Measurements from ENCODE around the gene SAFB. TPM values are rescaled to one million over a fixed set of nuclear protein-coding genes. Genes with fewer than 3 reads are reported as not detected.

SAFB gene
- polyA plus RNA-seq, 1 of the 3 experiments (the other 2 are of a cell fraction), result 90.0 TPM

DNA sequence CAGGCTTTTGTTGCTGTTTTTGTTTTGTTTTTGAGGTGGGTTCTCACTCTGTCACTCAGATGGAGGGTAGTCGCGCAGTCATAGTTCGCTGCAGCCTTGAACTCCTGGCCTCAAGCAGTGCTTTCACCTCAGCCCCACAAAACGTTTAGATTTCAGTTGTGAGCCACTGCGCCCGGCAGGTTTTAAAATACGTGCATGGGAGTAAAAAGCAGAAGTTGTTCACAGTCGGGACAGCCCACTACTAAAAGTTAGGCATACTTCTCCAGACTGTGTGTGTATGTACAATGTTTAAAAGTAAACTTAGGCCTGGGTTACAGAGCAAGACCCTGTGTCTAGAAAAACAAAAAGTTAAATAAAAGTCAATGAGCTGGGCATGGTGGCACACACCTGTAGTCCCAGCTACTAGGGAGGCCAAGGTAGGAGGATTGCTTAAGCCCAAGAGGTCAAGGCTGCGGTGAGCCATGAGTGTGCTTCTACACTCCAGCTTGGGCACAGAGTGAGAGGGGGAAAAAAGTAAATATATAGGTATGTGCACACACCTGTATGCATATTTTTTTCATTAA lies 6.1 kb downstream of the SAFB start:
- TF ChIP-seq FOXM1 (IDR thresholded peaks at IDR 0.05; ENCODE audit: low read depth) (no peak), TAF1 (IDR thresholded peaks at IDR 0.05; ENCODE audit: borderline replicate concordance, low read depth, low read length) (no peak), USF2 (IDR thresholded peaks at IDR 0.05; ENCODE audit: borderline replicate concordance, low read depth, low read length) (no peak), MXI1 (IDR thresholded peaks at IDR 0.05; ENCODE audit: low read depth, low read length) (no peak)
- peaks cover 2% of the 10 kb centered on the region for H3F3A ChIP-seq (replicated peaks; ENCODE audit: insufficient read depth)
- H3K4me2 ChIP-seq, result no peak overlapping the region
- CTCF ChIA-PET, result interaction anchor here (0.8 kb wide), 1 partner anchor 44 kb away, joined by 3 read pairs; no protein-coding TSS in a partner anchor
- no peak overlapping the region for H3K4me3 ChIP-seq (ENCODE audit: low read depth in 2 of 2, low read length in 1 of 2)
- H2AFZ ChIP-seq (ENCODE audit: low read depth), result no peak overlapping the region
- DNase-seq, result no peak
- POLR2A ChIA-PET, result no interaction called here
- H3K9me3 ChIP-seq, result no peaks in the 10 kb centered on the region
- H3K79me2 ChIP-seq (ENCODE audit: insufficient read depth), result peaks cover 100% of the 10 kb centered on the region
- H3K36me3 ChIP-seq (replicated peaks in 1 of 2; ENCODE audit: control insufficient read depth in 1 of 2, insufficient read depth in 2 of 2, low read length in 1 of 2), result peaks cover 47 to 66% of the 10 kb centered on the region in 2 experiments
- peaks cover 10 to 18% of the 10 kb centered on the region in 2 experiments; a peak in 2 of 4 replicates for H3K4me1 ChIP-seq (ENCODE audit: control insufficient read depth in 1 of 2, insufficient read depth in 2 of 2, low read depth in 1 of 2, low read length in 1 of 2)
- peaks cover 93% of the 10 kb centered on the region for H4K20me1 ChIP-seq (ENCODE audit: insufficient read depth)
- 88% methylated on average over 9 of the region's 9 CpGs for WGBS (ENCODE audit: low lambda C conversion rate)
- no peak overlapping the region for H3K9ac ChIP-seq
- H3K27ac ChIP-seq (ENCODE audit: low read depth in 2 of 2, low read length in 1 of 2), result no peak overlapping the region
- no peaks in the 10 kb centered on the region for H3K9me2 ChIP-seq
- no peaks in the 10 kb centered on the region for H3K27me3 ChIP-seq (ENCODE audit: insufficient read depth)

GRCh38 chr19:5631567-5632240 lies 8.8 kb downstream of the SAFB start:
- no peak for TF ChIP-seq MXI1 (IDR thresholded peaks at IDR 0.05; ENCODE audit: low read depth, low read length)
- no peak for TF ChIP-seq SIN3A (IDR thresholded peaks at IDR 0.05; ENCODE audit: borderline replicate concordance, low read depth, low read length)
- TF ChIP-seq MEF2A (IDR thresholded peaks at IDR 0.05; ENCODE audit: borderline replicate concordance, low read depth), result no peak
- no peak for TF ChIP-seq EP300 (IDR thresholded peaks at IDR 0.05; ENCODE audit: borderline replicate concordance in 1 of 2, low read depth in 1 of 2, low read length in 1 of 2)
- TF ChIP-seq, protein P1, sequence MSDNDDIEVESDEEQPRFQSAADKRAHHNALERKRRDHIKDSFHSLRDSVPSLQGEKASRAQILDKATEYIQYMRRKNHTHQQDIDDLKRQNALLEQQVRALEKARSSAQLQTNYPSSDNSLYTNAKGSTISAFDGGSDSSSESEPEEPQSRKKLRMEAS (IDR thresholded peaks at IDR 0.05; ENCODE audit: low read depth), result no peak
- no peak for TF ChIP-seq TCF12 (IDR thresholded peaks at IDR 0.05)
- no peak for TF ChIP-seq IRF3 (IDR thresholded peaks at IDR 0.05; ENCODE audit: low read depth, low read length)
- no peak for TF ChIP-seq RCOR1 (IDR thresholded peaks at IDR 0.05; ENCODE audit: low read length)
- no peak for TF ChIP-seq FOXJ3 (CRISPR knock-in tag; IDR thresholded peaks at IDR 0.05)
- no peak for TF ChIP-seq CTCF (IDR thresholded peaks at IDR 0.05)
- H3K9ac ChIP-seq, result no peak overlapping the region
- no peaks in the 10 kb centered on the region for H3K9me3 ChIP-seq
- H3K9me2 ChIP-seq, result no peaks in the 10 kb centered on the region
- 93% methylated on average over 9 of the region's 9 CpGs for WGBS (ENCODE audit: low lambda C conversion rate)
- peaks cover 100% of the 10 kb centered on the region for H3K79me2 ChIP-seq (ENCODE audit: insufficient read depth)
- POLR2A ChIA-PET, result no interaction called here
- H4K20me1 ChIP-seq (ENCODE audit: insufficient read depth), result peaks cover 94% of the 10 kb centered on the region
- peaks cover 5% of the 10 kb centered on the region for H3F3A ChIP-seq (replicated peaks; ENCODE audit: insufficient read depth)
- no peak for DNase-seq
- H3K4me1 ChIP-seq (ENCODE audit: control insufficient read depth in 1 of 2, insufficient read depth in 2 of 2, low read depth in 1 of 2, low read length in 1 of 2), result peaks cover 0 to 3% of the 10 kb centered on the region in 2 experiments; a peak in 1 of 4 replicates
- no peak overlapping the region for H3K27ac ChIP-seq (ENCODE audit: low read depth in 2 of 2, low read length in 1 of 2)
- no peak overlapping the region for H3K4me2 ChIP-seq
- H3K36me3 ChIP-seq (replicated peaks in 1 of 2; ENCODE audit: control insufficient read depth in 1 of 2, insufficient read depth in 2 of 2, low read length in 1 of 2), result peaks cover 27 to 57% of the 10 kb centered on the region in 2 experiments
- no peaks in the 10 kb centered on the region for H3K27me3 ChIP-seq (ENCODE audit: insufficient read depth)
- H3K4me3 ChIP-seq (ENCODE audit: low read depth in 2 of 2, low read length in 1 of 2), result no peak overlapping the region
- CTCF ChIA-PET, result interaction anchor here (0.9 kb wide), 1 partner anchor 39 kb away, joined by 6 read pairs; no protein-coding TSS in a partner anchor
- no peak overlapping the region for H2AFZ ChIP-seq (ENCODE audit: low read depth)
